DND-41 (cell line): Measurements from ENCODE around the gene MELK.

Source experiments
- EZH2 ChIP-seq: IDR thresholded peaks from 3 replicates; pipeline ENCODE4 v1.6.1; 2012; ENCODE audit warnings: borderline replicate concordance, low read depth, mild to moderate bottlenecking, moderate library complexity, low read length, inconsistent platforms; ENCODE audit not compliant: severe bottlenecking
- TF ChIP-seq, protein P1 (sequence below): IDR thresholded peaks from 2 replicates; pipeline ENCODE4 v1.5.1; 2012; ENCODE audit warnings: borderline replicate concordance, low read length, moderate library complexity, mild to moderate bottlenecking; ENCODE audit not compliant: poor library complexity, severe bottlenecking; ENCODE audit errors: extremely low read depth

DNA sequence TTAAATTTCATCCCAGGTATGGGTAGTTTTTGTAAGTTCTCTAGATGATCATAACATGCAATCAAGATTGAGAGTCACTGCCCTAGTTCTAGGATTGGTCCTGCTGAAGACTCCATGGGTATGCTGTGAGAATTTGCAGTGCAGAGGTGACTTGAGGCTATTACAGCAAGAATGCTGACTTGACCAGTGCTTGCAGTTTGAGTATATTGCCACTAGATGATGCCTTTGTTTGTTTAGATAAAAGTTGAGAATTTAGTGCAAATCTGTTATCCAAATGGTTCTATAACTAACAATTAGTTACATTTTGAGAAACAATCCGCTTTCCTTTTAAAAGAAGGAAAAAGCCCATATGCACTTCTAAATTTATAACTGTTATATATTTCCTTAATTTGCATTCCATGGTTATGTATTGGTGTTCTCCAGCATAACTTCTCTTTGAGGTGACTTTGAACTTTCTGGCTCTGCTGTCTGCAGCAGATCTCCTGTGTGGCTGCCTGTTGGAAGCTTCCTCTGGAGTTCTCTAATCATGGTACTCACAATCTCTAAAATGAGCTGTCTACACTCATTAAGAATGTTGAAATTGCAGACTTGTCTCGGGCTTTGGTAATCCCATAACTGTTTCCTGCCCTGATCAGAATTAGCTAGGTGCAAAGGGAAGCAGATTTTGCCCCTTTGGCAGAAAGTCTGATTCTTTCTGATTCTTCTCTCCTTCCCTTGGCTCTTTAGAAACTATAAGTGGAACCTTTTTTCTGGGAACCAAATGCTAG is 24.9 kb downstream of the MELK start:
- no peak for TF ChIP-seq EZH2
- TF ChIP-seq, protein P1, sequence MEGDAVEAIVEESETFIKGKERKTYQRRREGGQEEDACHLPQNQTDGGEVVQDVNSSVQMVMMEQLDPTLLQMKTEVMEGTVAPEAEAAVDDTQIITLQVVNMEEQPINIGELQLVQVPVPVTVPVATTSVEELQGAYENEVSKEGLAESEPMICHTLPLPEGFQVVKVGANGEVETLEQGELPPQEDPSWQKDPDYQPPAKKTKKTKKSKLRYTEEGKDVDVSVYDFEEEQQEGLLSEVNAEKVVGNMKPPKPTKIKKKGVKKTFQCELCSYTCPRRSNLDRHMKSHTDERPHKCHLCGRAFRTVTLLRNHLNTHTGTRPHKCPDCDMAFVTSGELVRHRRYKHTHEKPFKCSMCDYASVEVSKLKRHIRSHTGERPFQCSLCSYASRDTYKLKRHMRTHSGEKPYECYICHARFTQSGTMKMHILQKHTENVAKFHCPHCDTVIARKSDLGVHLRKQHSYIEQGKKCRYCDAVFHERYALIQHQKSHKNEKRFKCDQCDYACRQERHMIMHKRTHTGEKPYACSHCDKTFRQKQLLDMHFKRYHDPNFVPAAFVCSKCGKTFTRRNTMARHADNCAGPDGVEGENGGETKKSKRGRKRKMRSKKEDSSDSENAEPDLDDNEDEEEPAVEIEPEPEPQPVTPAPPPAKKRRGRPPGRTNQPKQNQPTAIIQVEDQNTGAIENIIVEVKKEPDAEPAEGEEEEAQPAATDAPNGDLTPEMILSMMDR, result peak; percentile 50
